WTC11 (cell line): ENCODE results near the gene PIK3C2G. TPM values are rescaled to one million over a fixed set of nuclear protein-coding genes. Genes with fewer than 3 reads are reported as not detected.

ENCODE experiments used
- ATAC-seq: fragments of 200-7000 bp; cut with Tn5 transposase; 2 replicates; pipeline ENCODE4 v1.10.0; 2021; ENCODE audit warnings: mild to moderate bottlenecking, moderate library complexity
- CTCF ChIA-PET: fragments of 300-600 bp; sonication (Branson Sonifier 250); formaldehyde crosslinking; loops from one replicate; lab custom pipeline; 2021; ENCODE audit warnings: antibody characterized with exemption; lab: Charles Lee
- POLR2A ChIA-PET: fragments of 350-600 bp; sonication (Branson Sonifier 250); formaldehyde crosslinking; loops from one replicate; lab custom pipeline; 2021; ENCODE audit warnings: antibody characterized with exemption; lab: Charles Lee
- DNase-seq: peaks from one replicate; pipeline ENCODE4 v3.0.0; 2021; ENCODE audit warnings: low spot score
- H3K27ac Mint-ChIP-seq: 2 replicates; pipeline ENCODE4 v1.8.0; 2021; ENCODE audit warnings: mixed read lengths
- H3K27me3 Mint-ChIP-seq: 2 replicates; pipeline ENCODE4 v1.8.0; 2021; ENCODE audit warnings: low read depth, mild to moderate bottlenecking, moderate library complexity, mixed read lengths
- H3K36me3 Mint-ChIP-seq: 2 replicates; pipeline ENCODE4 v1.8.0; 2021; ENCODE audit warnings: mixed read lengths
- H3K4me1 Mint-ChIP-seq: 2 replicates; pipeline ENCODE4 v1.8.0; 2022; ENCODE audit warnings: mixed read lengths
- H3K4me3 Mint-ChIP-seq: 2 replicates; pipeline ENCODE4 v1.8.0; 2021; ENCODE audit warnings: mild to moderate bottlenecking, moderate library complexity, mixed read lengths
- H3K9me3 Mint-ChIP-seq: 2 replicates; pipeline ENCODE4 v1.8.0; 2021; ENCODE audit warnings: mixed read lengths
- AFF4 ChIP-seq: sonication (generic); formaldehyde crosslinking; IDR thresholded peaks from 2 replicates; pipeline ENCODE4 v1.8.1; 2023; ENCODE audit warnings: mild to moderate bottlenecking, missing genetic modification reagents, borderline replicate concordance
- FOXJ3 ChIP-seq: sonication (generic); formaldehyde crosslinking; IDR thresholded peaks from 2 replicates; pipeline ENCODE4 v1.9.0; 2021; ENCODE audit warnings: missing genetic modification reagents, mild to moderate bottlenecking, borderline replicate concordance
- FOXP4 ChIP-seq: sonication (generic); formaldehyde crosslinking; IDR thresholded peaks from 2 replicates; pipeline ENCODE4 v1.8.0; 2022; ENCODE audit warnings: mild to moderate bottlenecking, missing genetic modification reagents
- JUN ChIP-seq: sonication (generic); formaldehyde crosslinking; IDR thresholded peaks from 2 replicates; pipeline ENCODE4 v1.8.0; 2023; ENCODE audit warnings: mild to moderate bottlenecking, missing genetic modification reagents
- NFE2L1 ChIP-seq: sonication (generic); formaldehyde crosslinking; IDR thresholded peaks from 2 replicates; pipeline ENCODE4 v1.8.1; 2023; ENCODE audit warnings: missing genetic modification reagents
- RORB ChIP-seq: fragments of 250-450 bp; sonication (Bioruptor Pico); IDR thresholded peaks from 2 replicates; pipeline ENCODE4 v1.9.0; 2021; ENCODE audit warnings: mild to moderate bottlenecking
- TEAD1 ChIP-seq: sonication (generic); formaldehyde crosslinking; IDR thresholded peaks from 2 replicates; pipeline ENCODE4 v1.8.0; 2022; ENCODE audit warnings: mild to moderate bottlenecking, missing genetic modification reagents
- ZNF121 ChIP-seq: sonication (generic); formaldehyde crosslinking; IDR thresholded peaks from 2 replicates; pipeline ENCODE4 v1.8.0; 2023; ENCODE audit warnings: missing genetic modification reagents
- ZNF263 ChIP-seq: sonication (generic); formaldehyde crosslinking; IDR thresholded peaks from 2 replicates; pipeline ENCODE4 v1.8.1; 2022; ENCODE audit warnings: low read depth, mild to moderate bottlenecking, moderate library complexity, missing genetic modification reagents
- ZNF281 ChIP-seq: sonication (generic); formaldehyde crosslinking; IDR thresholded peaks from 2 replicates; pipeline ENCODE4 v1.8.0; 2023; ENCODE audit warnings: mild to moderate bottlenecking, missing genetic modification reagents
- ZNF317 ChIP-seq: sonication (generic); formaldehyde crosslinking; IDR thresholded peaks from 2 replicates; pipeline ENCODE4 v1.8.1; 2023; ENCODE audit warnings: low read depth, mild to moderate bottlenecking, moderate library complexity, missing genetic modification reagents, borderline replicate concordance
- total RNA-seq: library from RNA; stranded (reverse); gene quantifications from 3 replicates; pipeline ENCODE4 v1.2.3, GENCODE V29; 2021
- TF ChIP-seq, protein P1 (sequence below): fragments of 200-600 bp; IDR thresholded peaks from 2 replicates; pipeline ENCODE4 v1.8.0; 2022; ENCODE audit warnings: antibody characterized with exemption
- TF ChIP-seq, protein P2 (sequence below): sonication (generic); formaldehyde crosslinking; IDR thresholded peaks from 2 replicates; pipeline ENCODE4 v1.8.1; 2023; ENCODE audit warnings: mild to moderate bottlenecking, missing genetic modification reagents
- TF ChIP-seq, protein P3 (sequence below): fragments of 250-450 bp; sonication (Bioruptor Pico); IDR thresholded peaks from 2 replicates; pipeline ENCODE4 v1.9.0; 2021; ENCODE audit warnings: mild to moderate bottlenecking
- TF ChIP-seq, protein P4 (sequence below): sonication (generic); formaldehyde crosslinking; IDR thresholded peaks from 2 replicates; pipeline ENCODE4 v1.8.0; 2023; ENCODE audit warnings: missing genetic modification reagents
- TF ChIP-seq, protein P5 (sequence below): fragments of 250-450 bp; sonication (Bioruptor Pico); conservative IDR thresholded peaks from 2 replicates; pipeline ENCODE4 v1.9.0; 2021; ENCODE audit warnings: mild to moderate bottlenecking

The PIK3C2G gene
- total RNA-seq, 1 experiment from 2014 or later = not detected

DNA sequence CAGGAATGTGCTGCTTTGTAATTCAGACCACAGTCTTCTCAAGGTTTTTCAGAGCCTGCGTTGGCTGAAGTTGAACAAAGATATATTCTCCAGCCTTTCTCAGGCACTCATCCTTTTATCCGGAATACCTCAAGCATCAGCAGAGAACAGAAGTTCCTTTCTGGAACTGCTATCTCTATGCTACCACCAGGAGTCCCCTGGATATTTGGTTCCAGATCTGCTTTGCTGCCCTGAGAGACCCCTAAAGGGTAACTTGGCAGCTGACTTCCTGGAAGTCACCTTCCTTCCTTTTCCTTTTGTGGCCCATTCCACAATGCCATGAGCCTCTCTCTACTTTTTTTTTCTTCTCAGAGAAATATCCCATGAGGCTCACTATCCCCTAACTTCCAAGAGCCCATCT is 288.3 kb downstream of the PIK3C2G start (continued):
- no peak for TF ChIP-seq ZNF281 (CRISPR knock-in tag)

- DNase-seq = no peak
- Mint-ChIP-seq H3K4me3 (no peak overlapping the region), H3K27me3 (no peaks in the 10 kb centered on the region), H3K4me1 (peaks cover 8% of the 10 kb centered on the region), H3K36me3 (no peaks in the 10 kb centered on the region), H3K27ac (no peak overlapping the region), H3K9me3 (no peaks in the 10 kb centered on the region)
- ChIA-PET CTCF (interaction anchor here (0.6 kb wide), 1 partner anchor 776 kb away, joined by 3 read pairs; no protein-coding TSS in a partner anchor), POLR2A (no interaction called here)
- no peak for TF ChIP-seq RORB (CRISPR knock-in tag)
- TF ChIP-seq, protein P1, sequence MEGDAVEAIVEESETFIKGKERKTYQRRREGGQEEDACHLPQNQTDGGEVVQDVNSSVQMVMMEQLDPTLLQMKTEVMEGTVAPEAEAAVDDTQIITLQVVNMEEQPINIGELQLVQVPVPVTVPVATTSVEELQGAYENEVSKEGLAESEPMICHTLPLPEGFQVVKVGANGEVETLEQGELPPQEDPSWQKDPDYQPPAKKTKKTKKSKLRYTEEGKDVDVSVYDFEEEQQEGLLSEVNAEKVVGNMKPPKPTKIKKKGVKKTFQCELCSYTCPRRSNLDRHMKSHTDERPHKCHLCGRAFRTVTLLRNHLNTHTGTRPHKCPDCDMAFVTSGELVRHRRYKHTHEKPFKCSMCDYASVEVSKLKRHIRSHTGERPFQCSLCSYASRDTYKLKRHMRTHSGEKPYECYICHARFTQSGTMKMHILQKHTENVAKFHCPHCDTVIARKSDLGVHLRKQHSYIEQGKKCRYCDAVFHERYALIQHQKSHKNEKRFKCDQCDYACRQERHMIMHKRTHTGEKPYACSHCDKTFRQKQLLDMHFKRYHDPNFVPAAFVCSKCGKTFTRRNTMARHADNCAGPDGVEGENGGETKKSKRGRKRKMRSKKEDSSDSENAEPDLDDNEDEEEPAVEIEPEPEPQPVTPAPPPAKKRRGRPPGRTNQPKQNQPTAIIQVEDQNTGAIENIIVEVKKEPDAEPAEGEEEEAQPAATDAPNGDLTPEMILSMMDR = no peak
- no peak for TF ChIP-seq ZNF121
- no peak for TF ChIP-seq ZNF263 (CRISPR knock-in tag)
- TF ChIP-seq TEAD1 (CRISPR knock-in tag) = no peak
- TF ChIP-seq, protein P2, sequence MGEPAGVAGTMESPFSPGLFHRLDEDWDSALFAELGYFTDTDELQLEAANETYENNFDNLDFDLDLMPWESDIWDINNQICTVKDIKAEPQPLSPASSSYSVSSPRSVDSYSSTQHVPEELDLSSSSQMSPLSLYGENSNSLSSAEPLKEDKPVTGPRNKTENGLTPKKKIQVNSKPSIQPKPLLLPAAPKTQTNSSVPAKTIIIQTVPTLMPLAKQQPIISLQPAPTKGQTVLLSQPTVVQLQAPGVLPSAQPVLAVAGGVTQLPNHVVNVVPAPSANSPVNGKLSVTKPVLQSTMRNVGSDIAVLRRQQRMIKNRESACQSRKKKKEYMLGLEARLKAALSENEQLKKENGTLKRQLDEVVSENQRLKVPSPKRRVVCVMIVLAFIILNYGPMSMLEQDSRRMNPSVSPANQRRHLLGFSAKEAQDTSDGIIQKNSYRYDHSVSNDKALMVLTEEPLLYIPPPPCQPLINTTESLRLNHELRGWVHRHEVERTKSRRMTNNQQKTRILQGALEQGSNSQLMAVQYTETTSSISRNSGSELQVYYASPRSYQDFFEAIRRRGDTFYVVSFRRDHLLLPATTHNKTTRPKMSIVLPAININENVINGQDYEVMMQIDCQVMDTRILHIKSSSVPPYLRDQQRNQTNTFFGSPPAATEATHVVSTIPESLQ (CRISPR knock-in tag) = no peak
- no peak for TF ChIP-seq NFE2L1 (CRISPR knock-in tag)
- no peak for TF ChIP-seq FOXP4 (CRISPR knock-in tag)
- no peak for TF ChIP-seq JUN
- ATAC-seq = no peak
Measured at GRCh38 chr12:18551106-18551505, 289.8 kb downstream of the PIK3C2G start.

DNA sequence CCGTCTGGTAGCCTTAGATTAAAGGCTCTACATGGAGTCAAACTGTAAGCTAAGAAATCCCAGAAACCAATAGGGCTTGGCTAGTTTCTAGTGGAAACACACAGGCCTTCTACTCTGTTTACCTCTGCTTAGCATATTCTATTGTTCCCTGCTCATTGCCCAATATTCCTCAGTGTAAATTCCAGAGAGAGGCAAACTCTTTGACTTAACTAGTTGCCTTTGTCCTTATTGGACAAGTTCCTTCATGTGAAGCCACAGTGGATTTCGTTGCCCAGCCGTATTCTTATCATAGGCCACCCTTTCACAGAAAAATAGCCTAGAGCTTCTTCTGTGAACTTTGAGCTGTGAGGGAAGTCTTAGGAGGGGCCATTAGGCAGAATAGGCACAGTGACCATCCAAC is 290.4 kb downstream of the PIK3C2G start:
- CTCF ChIA-PET = interaction anchor here (0.6 kb wide), 2 partner anchors 253 to 776 kb away, joined by 3 to 4 read pairs; no protein-coding TSS in a partner anchor
- ATAC-seq = no peak
- TF ChIP-seq AFF4 (CRISPR knock-in tag) (no peak), FOXJ3 (CRISPR knock-in tag) (no peak), ZNF317 (CRISPR knock-in tag) (no peak), ZNF121 (no peak)
- TF ChIP-seq, protein P3, sequence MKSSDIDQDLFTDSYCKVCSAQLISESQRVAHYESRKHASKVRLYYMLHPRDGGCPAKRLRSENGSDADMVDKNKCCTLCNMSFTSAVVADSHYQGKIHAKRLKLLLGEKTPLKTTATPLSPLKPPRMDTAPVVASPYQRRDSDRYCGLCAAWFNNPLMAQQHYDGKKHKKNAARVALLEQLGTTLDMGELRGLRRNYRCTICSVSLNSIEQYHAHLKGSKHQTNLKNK (CRISPR knock-in tag) = no peak
- TF ChIP-seq, protein P4, sequence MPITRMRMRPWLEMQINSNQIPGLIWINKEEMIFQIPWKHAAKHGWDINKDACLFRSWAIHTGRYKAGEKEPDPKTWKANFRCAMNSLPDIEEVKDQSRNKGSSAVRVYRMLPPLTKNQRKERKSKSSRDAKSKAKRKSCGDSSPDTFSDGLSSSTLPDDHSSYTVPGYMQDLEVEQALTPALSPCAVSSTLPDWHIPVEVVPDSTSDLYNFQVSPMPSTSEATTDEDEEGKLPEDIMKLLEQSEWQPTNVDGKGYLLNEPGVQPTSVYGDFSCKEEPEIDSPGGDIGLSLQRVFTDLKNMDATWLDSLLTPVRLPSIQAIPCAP (CRISPR knock-in tag) = no peak
- TF ChIP-seq, protein P5, sequence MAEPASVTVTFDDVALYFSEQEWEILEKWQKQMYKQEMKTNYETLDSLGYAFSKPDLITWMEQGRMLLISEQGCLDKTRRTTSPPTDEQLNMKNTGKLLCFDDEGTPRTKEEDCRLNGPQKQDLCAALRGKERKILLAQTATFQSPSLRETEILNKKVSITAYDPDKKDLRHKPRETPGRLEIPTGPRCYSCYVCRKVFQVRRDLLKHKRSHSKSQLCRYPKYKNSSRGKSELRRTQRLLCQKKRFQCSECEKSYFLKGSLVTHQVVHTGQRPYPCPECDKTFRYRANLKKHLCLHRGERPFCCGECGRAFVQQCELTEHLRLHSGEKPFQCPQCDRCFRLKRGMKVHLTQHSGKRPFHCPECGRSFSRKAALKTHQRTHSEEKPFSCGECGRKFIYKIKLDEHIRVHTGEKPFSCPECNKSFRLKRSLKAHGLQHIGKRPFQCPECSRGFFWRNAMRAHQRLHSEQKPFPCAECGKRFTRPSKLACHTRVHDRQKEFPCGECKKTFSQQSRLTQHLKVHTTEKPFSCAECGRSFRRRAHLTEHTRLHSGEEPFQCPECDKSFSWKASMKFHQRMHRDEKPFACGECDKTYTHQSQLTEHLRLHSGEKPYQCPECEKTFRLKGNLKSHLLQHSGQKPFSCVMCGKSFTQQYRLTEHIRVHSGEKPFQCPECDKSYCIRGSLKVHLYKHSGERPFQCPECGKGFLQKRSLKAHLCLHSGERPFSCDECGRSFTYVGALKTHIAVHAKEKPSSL (CRISPR knock-in tag) = no peak

More for the DNA sequence above, 290.4 kb downstream of the PIK3C2G start:
- POLR2A ChIA-PET = no interaction called here
- H3K4me1 Mint-ChIP-seq = peaks cover 8% of the 10 kb centered on the region
- no peak overlapping the region for H3K27ac Mint-ChIP-seq
- DNase-seq = no peak
- no peaks in the 10 kb centered on the region for H3K27me3 Mint-ChIP-seq
- H3K4me3 Mint-ChIP-seq = no peak overlapping the region
- H3K36me3 Mint-ChIP-seq = no peaks in the 10 kb centered on the region
- H3K9me3 Mint-ChIP-seq = no peaks in the 10 kb centered on the region
